ENCODE measurements around the gene SCYL2. TPM values are rescaled to one million over a fixed set of nuclear protein-coding genes. Genes with fewer than 3 reads are reported as not detected.
A peak's percentile ranks its signal among the peaks of the same experiment; 100 is the strongest.

Gene SCYL2
- polyA plus RNA-seq, 3 donors, result 46.5 to 59.6 (median 55.7) TPM

DNA sequence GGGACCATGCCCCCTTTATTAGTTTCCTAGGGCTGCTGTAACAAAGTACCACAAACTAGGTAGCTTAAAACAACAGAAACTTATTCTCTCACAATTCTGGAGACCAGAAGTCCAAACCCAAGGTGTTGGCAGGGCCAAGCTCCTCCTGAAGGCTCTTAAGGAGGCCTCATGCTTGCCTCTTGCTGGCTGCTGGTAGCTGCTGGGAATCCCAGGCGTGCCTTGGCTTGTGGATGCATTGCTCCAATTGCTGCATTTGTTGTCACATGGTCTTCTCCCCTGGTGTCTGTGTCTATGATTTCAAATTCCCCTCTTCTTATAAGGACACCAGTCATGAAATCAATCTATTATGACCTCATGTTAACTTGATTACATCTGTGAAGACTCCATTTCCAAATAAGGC, 101.1 kb downstream of the SCYL2 start:
- no peak for DNase-seq

DNA sequence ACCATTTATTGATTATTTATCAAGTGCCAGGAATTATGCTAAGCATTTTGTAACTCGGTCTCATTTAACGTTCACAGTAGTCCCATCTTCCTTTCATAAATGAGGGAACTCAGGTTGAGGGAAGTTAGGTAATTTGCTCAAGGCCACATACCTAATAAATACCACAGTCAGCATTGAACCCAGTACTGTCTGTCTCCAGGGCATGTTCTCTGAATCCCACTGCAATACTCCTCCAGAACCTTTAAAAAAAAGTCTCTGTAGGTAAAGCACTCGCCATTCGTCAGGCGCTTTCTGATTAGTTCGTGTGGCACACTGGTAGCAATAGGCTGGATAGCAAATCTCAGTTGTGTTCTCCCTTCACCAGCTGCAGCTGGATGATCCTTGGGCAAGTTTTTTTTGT, 104.2 kb downstream of the SCYL2 start:
- DNase-seq, result no peak

GRCh38 chr12:100372853-100373640, 106.1 kb downstream of the SCYL2 start:
- DNase-seq, result no peak

DNA sequence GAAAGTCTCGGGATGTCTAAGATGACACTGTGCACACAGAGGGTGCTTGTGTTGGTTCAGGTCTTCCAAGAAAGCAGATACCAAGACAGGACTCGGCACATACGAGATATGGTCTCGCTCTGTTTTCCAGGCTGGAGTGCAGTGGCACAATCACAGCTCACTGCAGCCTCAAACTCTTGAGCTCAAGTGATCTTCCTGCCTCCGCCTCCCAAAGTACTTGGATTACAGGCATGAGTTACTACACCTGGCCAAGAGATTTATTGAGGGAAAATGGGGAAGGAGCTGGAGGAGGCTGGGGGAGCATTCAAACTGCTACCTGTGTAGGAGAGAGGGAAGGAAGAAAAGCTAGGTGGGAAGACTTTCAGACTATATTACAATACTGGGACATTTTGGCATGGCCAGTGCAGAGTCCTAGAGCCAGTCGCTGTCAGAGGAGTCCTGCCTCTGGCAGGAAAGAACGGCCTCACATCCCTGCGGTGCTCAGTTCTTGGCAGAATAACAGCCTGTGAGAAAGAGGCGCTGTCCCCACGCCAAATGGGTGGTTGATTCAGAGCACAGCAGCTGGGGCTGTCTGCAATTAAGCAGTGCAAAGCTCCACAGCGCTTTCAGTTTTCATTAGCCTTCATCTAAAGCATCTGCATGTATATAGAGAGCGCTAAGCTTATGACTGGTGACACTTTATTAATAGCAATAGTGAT, 108.2 kb downstream of the SCYL2 start:
- peak; percentile 20 for DNase-seq

DNA sequence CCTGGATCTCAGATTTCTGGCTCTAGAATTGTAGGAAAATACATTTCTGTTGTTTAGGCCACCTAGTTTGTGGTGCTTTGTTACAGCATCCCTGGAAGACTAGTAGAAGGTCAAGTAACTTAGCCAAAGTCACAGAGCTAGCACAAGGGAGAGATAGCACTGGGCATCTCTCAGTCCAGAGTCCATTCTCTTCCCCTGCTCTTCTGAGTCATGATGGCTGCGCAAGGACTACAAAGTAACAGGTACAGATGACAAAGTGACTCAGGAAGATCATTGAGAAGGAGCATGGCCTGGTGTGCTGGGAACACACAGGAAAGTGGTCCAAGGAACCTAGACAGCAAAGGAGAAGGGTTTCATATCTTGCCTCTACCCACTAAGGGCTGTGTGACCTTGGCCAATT, 109.2 kb downstream of the SCYL2 start:
- DNase-seq, result no peak

DNA sequence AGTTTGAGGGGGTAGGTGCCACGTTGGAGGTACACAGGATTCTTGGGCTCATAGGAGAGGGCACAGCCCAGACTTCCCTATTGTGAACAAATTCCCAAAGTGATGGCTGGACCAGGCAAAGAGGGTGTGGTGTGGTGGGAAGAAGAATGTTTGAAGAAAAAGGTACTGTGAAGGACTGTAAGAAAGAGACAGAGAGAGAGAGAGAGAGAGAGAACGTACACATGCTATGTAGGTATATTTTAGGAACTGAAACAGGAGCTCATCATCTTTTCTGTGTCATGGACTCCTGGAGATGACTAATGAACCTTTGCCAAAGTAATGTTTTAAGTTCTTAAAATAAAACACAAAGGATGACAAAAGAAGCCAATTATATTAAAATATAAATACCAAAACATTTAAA, 114.4 kb downstream of the SCYL2 start:
- DNase-seq, result no peak

DNA sequence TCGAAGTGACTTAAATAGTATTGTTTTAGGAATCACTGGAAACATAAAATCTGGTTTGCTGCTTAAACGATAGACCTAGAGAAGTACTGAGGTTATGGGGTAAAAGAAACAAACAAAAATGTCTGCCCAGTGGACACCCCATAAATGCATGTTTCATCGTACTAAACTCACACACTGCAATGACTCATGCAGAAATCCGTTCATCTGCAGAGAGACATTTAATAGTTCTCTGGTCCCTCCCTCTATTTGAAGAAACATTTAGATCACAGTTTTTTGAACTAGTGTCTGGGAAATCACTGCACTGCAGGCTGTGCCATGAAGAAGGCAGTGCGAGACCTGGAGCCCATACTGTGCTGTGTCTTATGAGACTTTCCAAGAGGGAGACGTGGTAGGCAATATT, 115.4 kb downstream of the SCYL2 start:
- DNase-seq, result no peak

DNA sequence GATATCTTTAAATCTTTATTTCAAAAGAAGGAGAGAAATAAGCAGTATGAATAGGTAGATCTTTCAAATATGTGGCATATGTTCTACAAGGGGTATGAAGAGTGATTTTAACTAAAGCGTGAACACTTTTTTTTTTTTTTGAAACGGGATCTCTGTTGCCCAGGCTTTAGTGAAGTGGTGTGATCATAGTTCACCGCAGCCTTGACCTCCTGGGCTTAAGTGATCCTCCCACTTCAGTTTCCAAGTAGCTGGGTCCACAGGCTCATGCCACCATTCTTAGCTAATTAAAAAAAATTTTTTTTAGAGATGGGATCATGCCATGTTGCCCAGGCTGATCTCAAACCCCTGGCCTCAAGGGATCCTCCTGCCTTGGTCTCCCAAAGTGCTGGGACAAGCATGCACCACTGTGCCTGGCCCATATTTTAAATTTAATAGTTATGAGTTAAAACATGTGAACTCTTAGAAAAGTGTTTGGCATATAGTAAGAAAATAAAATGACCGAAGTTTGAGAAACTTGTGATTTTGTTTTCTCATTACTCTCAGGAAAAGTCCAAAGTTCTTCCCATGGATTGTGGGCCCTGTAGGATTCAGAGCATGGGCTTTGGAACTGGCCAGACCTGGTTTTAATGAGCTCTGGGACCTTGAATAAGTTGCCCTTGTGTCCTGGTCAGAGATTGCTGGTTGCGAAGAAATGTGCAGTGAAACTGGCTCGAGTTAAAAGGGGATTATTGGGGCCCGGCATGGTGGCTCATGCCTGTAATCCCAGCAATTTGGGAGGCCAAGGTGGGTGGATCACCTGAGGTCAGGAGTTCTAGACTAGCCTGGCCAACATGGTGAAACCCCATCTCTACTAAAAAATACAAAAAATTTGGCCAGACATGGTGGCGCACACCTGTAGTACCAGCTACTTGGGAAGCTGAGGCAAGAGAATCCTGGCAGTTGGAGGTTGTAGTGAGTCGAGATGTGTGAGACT, 116.9 kb downstream of the SCYL2 start:
- peak; percentile 12 for DNase-seq

GRCh38 chr12:100384559-100384935, 117.6 kb downstream of the SCYL2 start:
- DNase-seq, result no peak

- no peak for DNase-seq
Measured at GRCh38 chr12:100388382-100388781, 121.4 kb downstream of the SCYL2 start.

Other genes with a start within 250 kb of the SCYL2 start
- gene BLTP3B, start 124.3 kb upstream of the SCYL2 start, polyA plus RNA-seq (ENCODE audit: insufficient read length in 3 of 3), result 10 to 100 TPM; 20.2 to 20.4 (median 20.4) TPM
- 10 to 100 TPM; 32.6 to 37.5 (median 34.5) TPM for gene ACTR6, start 66.4 kb upstream of the SCYL2 start, polyA plus RNA-seq (ENCODE audit: insufficient read length in 3 of 3)
- 1 to 10 TPM; 5.4 to 6.4 (median 5.7) TPM for gene DEPDC4, start 98 bp upstream of the SCYL2 start, polyA plus RNA-seq (ENCODE audit: insufficient read length in 3 of 3)
- 1 to 10 TPM in 1 of 3 donors, under 1 TPM in 2; 0.25 to 1.1 (median 0.49) TPM for gene SLC17A8, start 89.9 kb downstream of the SCYL2 start, polyA plus RNA-seq (ENCODE audit: insufficient read length in 3 of 3)
- 10 to 100 TPM; 12.2 to 14.2 (median 13.2) TPM for gene NR1H4, start 206.7 kb downstream of the SCYL2 start, polyA plus RNA-seq (ENCODE audit: insufficient read length in 3 of 3)